DMS 273 (cell line): ENCODE results near the gene ST3GAL4.
"Not testable (repeated sequence)": the region's sequence is repeated elsewhere in the genome, so short reads cannot be mapped to it uniquely, and the experiment has no call there.

Experiments used
- DNase-seq: peaks from one replicate; lab custom pipeline; 2025; ENCODE audit not compliant: unreplicated experiment; lab: John Stamatoyannopoulos, UW

ST3GAL4 gene

DNA sequence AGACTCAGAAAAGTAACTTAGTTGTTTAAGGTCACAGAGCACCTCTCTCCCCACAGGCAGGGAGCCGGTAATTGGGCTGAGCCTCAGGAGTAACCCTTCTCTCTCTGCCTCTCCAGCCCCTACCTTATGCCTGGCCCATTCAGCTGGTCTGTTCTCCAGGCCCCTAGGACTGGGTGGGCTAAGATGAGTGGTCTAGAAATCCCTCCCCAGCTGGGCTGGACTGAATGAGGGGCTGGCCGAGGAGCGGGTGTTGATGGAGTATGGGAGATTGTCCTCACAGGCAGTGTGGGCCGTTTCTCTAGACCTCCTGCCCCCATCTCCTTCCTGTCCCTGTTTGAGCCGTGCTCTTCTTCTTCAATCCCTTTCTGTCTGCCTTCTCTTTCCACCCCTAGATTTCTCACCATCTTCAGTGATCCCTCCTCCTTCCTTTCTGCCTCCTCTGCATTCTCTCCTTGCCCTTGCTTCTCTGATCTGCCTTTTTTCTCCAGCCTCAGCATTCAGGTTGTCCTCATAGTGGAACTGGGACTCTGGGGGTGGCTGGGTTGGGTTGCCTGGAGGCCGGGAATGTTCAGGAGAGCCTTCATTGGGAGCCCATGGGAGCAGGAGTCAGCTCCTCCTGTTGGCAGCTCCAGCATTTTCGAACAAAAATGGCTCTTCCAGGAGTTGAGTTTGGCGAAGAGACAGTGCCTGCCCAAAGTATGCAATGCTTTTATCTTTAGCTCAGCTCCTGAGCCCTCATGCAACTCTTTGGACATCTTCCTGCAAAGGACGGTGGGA is 7.6 kb downstream of the ST3GAL4 start:
- no peak for DNase-seq

DNA sequence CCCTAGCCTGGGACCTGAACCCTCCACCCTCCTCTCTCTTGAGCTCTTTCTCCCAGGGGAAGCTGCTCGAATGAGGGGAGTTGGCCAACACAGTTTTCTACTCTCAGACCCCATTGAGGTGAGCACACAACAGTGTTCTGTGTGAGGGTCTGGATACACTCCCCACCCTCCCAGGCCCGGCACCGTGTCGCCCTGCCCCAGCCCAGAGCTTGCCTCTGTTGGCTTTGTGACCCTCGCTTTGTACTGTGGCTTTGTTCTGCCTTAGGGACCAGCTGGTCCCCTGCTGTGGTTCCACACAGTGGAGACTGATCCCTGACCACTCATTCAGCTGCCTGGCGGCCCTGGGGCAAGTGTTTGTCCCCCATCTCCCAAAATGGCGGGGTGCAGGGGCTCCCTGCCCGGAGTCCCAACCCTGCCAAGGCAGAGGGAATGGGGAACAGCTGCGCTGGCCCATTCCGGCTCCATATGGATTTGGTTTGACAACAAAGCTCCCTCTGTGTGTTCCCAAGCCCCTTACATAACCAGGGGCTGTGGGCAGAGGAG is 8.3 kb downstream of the ST3GAL4 start:
- DNase-seq = no peak

DNA sequence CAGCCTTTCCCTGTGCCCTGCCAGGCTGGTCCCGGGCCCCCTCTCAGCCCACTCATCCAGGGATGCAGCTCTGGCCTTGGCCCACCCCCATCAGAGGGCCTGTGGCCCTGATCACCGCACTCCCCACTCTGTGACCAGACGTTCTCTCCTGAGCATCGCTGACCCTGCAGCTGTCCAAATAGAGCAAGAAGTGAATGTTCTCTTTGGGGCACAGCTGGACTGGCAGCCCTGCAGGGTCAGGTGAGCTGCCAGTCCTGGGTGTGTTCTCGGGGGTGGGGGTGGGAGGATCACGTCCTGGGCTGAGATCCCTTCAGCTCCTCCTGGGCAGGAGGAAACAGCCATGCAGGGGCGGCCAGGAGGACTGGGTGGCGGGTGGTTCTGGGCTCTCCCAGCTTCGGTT is 9.2 kb downstream of the ST3GAL4 start:
- not testable (repeated sequence) for DNase-seq

DNA sequence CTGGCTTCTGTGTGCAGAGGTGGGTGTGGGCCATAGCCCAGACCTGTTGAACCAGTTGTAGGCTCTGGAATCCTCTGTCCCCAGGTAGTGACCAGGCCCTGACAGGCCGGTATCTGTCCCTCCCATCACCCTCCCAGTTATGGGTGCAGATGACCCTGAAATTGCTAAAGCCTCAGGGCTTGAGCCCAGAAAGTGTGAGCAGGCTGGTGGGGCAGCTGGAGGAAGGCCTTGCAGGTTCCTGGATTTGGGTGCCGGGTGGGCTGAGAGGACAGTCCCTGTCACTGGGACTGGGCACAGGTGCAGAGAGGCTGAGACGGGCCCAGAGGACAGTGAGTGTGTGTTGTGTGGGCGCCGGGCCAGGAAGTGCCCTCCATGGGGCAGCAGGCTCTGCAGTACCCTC is 10.0 kb downstream of the ST3GAL4 start:
- DNase-seq = not testable (repeated sequence)

DNA sequence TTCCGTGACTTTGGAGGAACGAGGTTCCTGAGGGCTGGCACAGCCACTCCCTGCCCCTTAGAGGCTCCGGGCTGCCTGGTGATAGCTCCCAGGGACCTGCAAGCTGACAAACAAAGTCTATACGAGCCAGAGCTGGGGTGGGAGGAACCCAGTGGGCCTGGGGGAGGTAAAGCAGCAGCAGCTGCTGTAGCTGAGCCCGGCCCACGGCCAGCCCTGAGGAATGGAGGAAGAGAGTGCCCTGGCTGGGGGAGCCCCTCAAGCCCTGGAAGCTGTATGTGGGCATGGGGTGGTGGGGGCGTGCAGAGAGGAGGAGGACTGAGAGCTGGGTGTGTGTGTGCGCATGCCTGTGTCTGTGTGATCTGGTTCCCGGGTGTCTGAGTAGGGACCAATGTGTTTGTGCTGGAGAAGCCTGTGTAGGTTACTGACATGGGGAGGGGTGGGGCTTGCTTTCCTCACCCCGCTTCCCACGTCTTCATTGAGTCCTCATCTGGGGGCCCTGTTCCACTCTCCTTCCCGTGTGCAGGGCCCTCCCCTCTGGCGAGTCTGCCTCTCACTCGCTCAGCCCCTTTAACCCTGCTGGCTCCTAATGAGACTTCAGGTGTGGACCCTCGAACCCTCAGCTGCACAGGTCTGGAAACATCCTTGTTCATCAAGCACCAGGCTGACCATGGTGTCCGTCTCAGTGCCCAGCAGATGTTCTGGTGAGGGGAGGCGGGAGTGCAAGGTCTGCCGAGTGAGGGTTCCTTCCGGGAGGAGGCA is 10.8 kb downstream of the ST3GAL4 start:
- peak; percentile 22 for DNase-seq

DNA sequence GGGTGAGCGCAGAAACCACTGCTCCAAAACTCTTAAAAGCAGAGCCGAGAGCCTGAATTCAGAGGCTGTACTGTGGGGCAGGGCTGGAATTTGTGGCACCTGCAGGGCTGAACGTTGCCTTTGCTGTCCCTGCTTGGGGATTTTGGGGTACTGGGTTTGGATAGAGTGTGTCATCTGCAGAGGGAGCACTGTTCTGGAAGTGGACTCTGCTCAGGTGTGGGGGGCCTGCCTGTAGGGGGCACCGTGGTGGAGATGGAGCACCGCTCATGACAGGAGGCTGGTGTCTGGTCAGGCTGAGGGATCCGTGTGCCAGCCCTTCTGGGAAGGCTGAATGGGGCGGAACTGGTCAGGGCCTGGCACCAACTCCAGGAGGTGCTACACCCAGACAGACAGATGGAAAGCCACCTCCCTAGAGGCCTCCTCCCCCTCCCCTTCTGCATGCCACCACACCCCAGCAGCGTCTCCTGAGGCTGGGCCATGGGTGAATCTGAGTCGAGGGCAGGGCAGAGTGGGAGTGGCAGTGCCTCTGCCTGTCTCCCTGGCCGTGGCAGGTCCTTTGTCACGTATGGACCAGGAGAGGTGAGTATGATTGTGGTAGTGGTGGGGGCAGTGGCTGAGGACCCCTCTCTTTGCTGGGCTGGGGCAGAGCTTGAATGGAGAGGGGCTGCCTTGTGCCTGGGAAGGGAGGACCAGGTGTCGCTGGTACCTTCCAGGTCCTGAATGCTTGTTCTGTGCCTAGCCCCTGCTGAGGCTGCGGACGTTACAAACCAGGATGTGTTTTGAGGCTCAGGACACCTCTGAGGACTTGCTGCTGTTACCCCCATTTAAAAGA is 11.6 kb downstream of the ST3GAL4 start:
- DNase-seq = not testable (repeated sequence)

DNA sequence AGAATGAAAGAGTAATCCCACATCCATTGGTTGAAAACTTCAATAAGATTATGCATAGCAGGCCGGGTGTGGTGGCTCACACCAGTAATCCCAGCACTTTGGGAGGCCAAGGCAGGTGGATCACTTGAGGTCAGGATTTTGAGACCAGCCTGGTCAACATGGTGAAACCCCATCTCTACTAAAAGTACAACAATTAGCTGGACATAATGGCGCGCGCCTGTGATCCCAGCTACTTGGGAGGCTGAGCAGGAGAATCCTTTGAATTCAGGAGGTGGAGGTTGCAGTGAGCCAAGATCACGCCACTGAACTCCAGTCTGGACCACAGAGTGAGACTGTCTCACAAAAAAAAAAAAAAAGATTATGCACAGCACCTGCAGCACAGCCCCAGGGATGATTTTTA is 12.3 kb downstream of the ST3GAL4 start:
- DNase-seq = not testable (repeated sequence)

DNA sequence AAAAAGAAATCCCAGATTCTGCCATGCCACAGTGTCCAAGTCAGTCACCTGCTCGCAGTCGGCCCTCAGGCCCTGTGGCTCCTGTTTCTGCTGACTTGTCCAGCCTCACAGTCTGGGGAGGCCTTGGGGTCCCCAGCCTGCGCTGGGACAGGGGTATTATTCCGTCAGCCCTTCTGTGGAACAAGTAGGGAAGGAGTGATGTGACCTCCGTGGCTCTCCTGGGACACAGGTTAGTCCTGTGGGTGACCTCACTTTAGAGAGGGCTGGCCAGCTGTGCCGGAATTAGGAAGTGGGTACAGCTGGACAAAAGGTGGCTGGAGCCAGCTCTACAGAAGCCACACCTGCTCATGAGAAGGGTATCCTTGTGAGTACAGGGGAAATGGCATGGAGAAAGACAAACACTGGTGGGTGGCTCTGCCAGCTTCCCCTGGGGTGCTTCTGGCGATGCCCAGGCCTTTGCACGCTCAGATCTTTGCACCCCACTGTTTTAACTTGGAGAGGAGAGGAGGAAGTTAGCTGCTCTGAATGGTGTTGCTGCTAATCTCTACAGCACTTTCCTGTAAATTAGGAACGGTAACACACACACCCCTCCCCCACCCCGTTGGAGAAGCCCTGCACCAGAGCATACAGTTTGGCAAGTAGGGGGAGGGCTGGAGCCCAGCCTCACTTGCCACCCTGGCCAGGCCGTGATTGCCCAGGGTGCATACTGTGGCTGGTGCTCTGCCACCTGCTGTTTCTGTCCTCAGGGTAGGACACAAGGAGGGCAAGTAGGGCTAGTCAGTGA is 13.0 kb downstream of the ST3GAL4 start:
- not testable (repeated sequence) for DNase-seq

DNA sequence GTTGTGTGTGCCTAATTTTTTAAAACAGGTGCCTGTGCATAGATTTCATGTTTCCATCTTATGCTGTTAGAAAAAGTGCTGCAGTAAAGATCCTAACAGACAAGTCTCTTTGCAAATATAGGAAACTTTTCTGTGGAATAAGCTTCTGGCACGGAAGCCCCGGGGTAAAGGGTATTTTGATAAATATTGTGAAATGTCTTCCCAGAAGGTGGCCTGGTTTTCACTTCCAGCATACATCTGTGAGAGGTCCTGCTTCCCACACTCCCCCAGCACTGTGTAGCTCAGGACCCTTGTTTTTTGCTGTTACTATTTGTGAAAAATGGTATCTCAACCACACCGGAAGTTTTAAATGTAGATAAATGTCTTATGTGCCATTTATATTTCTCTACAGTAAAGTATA is 14.5 kb downstream of the ST3GAL4 start:
- no peak for DNase-seq

DNA sequence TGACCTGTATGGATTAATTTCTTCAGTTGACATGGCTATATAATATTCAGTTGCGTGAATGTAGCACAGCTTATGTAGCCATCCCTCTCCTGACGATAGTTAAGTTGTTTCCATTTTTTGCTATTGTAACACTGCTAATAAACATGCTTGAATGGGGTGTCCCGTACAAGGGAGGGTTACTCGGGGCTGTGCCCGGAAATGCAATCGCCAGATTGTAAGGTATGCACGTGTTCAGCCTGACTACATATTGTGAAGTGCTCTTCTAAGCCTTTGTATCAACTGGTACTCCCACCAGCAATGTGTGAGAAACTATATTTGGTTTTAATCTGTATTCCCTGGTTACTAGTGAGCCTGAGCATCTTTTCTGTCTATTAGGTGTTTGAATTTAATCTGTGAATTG is 16.1 kb downstream of the ST3GAL4 start:
- DNase-seq = no peak

DNA sequence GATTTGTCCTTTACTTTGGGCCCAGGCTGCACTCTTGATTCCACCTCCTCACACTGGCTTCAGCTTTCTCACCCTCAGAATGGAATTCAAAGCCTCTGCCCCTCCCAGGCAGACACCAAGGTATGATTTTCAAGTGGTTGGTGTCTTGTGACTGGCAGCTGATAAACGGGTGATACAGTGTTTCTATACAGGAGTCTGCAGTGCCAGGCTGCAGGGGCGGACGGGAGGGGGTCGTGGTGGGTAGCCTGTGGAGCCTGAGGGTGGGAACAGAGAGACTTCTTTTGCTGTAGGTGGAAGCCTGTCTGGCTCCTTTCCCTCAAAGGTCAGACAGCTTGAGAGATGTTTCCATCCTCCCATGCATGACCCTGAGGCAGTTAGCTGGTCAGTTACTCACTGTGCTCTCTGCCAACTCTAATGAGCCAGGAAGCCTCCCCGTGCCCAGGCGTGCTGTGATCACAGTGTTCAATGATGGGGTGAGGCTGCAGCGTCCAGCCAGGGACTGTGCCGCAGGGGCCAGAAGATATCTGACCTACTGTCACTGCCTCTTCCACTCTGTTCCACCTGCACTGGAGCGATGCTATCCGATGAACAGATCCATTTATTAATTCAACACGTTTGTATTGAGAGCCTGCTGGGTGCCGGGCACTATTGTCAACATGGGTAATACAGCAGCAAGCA is 18.0 kb downstream of the ST3GAL4 start:
- DNase-seq = not testable (repeated sequence)

DNA sequence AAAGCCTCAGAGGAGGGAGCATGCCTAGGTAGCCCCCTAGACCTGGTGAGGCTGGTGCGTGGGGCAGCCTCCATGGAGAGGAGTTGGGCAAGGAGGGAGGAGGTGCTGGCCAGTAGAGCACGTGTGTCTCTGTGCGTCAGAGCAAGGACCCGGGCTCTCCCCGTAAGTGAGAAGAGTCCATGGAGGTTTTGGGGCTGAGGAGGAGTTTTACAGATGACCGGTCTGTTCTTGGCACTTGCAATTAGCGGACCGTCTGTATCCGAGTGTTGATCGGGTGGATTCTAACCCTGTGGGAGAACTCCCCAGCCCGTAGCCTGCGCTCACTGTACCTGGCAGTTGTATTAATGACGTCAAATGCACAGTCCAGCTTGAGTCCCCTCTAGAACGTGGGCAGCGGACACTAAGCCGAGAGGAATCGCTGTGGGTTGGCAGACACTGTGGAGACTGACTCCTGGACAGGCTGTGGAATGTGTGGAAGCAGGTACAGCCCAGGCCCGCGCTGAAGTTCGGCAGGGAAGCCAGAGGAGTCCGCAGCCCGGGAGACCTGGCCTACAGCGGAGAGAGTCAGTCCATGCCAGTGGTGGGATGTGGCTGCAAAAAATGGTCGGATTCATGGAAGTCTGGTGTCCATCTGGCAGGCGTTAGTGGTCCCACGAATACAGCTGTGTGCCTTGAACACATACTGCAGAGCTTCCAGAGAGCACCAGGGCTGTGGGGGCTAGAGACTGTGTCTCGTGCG is 19.2 kb downstream of the ST3GAL4 start:
- not testable (repeated sequence) for DNase-seq

DNA sequence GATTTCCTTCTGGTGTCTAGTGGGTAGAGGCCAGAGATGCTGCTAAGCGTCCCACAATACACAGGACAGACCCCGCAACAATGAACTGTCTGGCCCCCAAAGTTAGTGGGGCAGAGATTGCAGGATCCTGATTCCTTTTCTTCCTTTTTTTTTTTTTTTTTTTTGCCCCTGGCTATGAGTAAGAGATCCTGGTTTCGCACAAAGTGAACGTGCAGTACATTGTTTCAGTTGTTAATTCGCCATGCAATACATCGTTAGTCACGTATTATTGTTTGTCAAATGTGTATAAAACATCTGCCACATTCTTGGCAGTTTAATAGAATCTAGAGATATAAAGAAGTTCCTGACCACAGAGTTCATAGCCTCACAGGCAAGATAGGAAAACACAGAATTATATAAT is 20.2 kb downstream of the ST3GAL4 start:
- DNase-seq = no peak

DNA sequence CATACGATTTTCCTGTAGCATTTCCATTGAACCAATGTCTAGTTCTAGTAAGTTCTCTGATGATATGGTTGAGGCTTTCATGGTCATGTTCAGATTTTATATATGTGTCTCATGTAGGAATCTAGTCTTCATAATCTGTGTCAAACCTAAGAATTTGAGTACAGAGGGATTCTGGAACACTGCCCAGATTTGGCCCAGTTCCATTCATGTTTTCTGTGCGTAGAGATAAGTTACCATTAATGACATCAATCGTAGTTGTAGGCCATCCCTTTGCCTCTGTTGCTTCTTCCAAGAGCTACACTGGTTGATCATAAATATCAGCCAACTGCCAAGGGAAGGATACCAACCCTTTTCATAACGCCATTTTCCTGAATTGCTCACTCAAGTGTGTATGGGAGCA is 23.3 kb downstream of the ST3GAL4 start:
- DNase-seq = peak; percentile 3

DNA sequence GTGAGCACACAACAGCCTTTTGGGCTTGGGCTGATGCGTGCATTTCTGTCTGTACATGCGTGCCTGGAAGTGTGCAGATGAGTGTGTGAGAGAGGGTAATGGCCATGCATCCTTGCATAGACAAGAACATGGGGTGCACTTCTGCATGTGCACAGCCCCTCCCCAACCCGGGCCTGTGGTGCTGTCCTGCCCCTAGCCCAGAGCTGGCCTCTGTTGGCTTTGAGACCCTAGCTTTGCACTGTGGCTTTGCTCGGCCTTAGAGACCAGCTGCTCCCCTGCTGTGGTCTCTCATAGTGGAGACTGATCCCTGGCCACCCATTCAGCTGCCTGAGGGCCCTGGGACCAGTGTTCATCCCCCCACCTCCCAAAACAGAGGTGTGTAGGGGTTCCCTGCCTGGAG is 25.4 kb downstream of the ST3GAL4 start:
- DNase-seq = no peak

DNA sequence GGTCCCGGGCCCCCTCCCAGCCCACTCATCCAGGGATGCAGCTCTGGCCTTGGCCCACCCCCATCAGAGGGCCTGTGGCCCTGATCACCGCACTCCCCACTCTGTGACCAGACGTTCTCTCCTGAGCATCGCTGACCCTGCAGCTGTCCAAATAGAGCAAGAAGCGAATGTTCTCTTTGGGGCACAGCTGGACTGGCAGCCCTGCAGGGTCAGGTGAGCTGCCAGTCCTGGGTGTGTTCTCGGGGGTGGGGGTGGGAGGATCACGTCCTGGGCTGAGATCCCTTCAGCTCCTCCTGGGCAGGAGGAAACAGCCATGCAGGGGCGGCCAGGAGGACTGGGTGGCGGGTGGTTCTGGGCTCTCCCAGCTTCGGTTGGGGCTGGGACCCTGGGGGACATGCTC is 26.5 kb downstream of the ST3GAL4 start:
- DNase-seq = not testable (repeated sequence)

DNA sequence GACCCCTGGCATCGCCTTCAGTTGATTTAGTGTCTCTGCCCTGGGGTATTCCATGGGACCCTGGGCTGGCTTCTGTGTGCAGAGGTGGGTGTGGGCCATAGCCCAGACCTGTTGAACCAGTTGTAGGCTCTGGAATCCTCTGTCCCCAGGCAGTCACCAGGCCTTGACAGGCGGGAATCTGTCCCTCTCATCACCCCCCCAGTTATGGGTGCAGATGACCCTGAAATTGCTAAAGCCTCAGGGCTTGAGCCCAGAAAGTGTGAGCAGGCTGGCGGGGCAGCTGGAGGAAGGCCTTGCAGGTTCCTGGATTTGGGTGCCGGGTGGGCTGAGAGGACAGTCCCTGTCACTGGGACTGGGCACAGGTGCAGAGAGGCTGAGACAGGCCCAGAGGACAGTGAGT is 27.2 kb downstream of the ST3GAL4 start:
- DNase-seq = not testable (repeated sequence)

DNA sequence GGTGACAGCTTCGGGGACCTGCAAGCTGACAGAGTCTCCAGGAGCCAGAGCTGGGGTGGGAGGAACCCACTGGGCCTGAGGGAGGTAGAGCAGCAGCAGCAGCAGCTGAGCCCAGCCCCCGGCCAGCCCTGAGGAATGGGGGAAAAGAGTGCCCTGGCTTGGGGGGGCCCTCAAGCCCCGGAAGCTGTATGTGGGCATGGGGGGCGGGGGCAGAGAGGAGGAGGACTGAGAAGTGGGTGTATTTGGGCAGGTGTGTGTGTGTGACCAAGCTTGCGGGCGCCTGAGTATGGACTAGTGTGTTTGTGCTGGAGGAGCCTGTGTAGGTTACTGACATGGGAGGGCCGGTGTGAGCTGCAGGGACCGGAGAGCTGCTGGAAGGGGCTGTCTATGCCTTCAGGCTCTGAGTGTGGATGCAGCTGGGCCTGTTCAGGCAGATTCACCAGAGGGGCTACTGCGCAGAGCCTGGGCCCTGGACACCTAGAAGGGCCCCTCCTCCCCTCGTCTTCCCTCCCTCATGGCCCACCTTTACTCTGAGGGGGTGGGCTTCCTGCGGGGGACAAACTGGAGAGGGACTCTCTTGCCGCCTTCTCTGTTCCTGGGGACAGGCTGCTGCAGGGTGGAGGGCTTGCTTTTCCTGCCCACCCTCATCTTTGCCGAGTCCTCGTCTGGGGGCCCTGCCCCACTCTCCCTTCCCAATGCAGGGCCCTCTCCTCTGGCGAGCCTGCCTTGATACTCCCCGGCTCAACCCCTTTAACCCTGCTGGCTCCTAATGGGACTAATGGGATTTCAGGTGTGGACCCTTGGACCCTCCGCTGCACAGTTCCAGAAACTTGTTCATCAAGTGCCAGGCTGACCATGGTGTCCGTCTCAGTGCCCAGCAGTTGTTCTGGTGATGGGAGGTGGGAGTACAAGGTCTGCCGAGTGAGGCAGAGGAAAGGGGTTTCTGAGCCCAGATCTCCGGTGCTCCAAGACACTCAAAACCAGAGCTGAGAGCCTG is 28.2 kb downstream of the ST3GAL4 start:
- DNase-seq = no peak
